NK-92 (cell line): ENCODE data around the gene MRPS18B.

Experiments used
- DNase-seq: peaks from one replicate; lab custom pipeline; 2025; ENCODE audit not compliant: unreplicated experiment; lab: John Stamatoyannopoulos, UW

Gene MRPS18B

GRCh38 chr6:30601815-30602641, 15.6 kb upstream of the MRPS18B start:
- no peak for DNase-seq

- DNase-seq, result no peak
Observed at GRCh38 chr6:30603961-30604360, 13.7 kb upstream of the MRPS18B start.

DNA sequence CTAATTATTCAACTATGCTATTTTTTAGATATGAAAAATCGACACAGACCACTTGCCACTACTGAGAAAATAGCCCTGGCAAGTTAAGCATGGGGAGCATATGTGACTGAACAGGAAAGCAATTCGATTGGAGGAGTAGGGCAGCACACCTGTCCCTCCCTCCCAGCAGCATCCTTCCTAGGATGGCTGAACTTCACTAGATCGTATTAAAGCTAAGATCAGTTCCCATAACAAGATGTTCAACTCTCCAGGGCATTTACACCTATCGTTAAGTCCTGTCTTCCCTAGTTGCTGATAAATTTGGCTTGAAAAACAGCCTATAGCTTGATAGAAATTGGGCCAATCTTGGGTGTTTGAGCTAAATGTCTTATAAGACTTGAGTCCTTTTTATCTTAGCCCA, 7.6 kb upstream of the MRPS18B start:
- no peak for DNase-seq

- no peak for DNase-seq
Observed at GRCh38 chr6:30611150-30611855, 6.3 kb upstream of the MRPS18B start.

DNA sequence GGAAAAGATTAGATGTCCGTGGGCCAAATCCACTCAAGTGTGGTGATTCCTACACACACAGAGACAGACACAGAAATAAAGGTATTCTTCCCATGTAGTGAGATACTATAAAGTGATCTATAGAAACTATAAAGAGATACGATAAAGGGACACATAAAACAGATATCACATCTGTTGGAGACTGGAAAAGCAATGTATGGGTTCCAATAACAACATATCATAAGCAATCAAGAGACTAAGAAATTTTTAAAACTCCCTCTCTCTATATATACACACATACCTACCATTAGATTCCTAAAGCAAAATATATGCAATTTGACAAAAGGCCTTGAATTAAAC, 5.8 kb upstream of the MRPS18B start:
- no peak for DNase-seq

DNA sequence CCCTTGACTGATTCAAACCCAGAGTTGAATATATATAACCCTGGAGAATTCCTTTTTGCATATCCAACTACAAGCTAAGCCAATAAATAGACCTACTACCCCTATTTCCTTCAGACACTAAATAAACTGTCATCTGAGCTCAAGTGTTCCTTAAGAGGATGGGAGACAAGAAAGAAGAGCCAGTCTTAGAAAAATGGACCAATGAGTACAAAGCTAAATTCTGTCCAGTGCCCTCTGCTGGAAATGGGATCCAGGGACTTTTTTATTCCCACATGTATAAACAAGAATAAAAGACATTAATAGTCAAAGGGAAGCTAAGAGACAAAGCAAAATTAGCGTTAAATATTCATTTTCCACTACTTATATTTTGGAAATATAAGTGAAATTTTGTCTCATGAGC, 5.4 kb upstream of the MRPS18B start:
- no peak for DNase-seq

- DNase-seq, result no peak
Observed at GRCh38 chr6:30612687-30613248, 4.9 kb upstream of the MRPS18B start.

DNA sequence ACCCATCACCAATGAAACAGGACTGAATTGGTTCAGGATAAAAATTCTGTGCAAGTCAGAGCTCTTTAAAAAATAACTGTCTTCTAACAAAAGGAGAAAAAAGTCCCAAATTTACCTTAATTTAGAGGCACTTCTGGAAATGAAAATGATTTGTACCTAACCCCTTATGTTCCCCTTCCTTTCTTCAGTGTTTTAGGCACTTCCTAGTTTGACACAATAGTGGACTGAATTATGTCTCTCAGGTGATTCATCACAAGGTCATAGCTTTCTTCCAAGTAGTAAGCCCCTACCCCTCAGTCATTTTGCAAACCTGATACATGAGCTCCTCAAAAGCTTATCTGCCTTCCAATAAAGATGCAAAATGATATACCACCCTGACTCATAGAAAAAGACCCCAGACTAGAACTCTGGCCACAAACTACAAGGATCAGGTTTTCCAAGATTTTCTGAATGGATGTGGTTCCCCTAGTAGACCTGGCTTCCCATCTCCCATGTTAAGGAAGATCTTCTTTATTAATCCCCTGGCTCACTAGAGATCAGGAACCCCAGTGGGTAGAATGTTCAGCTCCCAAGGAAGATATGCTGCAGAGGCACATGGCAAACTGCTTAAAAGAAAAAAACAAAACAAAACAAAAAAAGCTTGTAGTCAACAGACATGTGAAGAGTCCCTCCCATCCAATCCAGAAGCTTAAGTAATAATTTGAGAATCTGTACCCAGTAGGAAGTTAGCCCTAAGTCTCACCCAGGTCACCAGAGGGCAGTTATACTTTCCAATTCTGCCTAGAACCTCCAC, 4.2 kb upstream of the MRPS18B start:
- no peak for DNase-seq

- DNase-seq, result no peak
Observed at GRCh38 chr6:30614044-30614842, 3.4 kb upstream of the MRPS18B start.

GRCh38 chr6:30614843-30615218, 2.8 kb upstream of the MRPS18B start:
- peak; percentile 62 for DNase-seq

GRCh38 chr6:30615219-30615957, 2.3 kb upstream of the MRPS18B start:
- no peak for DNase-seq

GRCh38 chr6:30615958-30616810, 1.5 kb upstream of the MRPS18B start:
- no peak for DNase-seq

DNA sequence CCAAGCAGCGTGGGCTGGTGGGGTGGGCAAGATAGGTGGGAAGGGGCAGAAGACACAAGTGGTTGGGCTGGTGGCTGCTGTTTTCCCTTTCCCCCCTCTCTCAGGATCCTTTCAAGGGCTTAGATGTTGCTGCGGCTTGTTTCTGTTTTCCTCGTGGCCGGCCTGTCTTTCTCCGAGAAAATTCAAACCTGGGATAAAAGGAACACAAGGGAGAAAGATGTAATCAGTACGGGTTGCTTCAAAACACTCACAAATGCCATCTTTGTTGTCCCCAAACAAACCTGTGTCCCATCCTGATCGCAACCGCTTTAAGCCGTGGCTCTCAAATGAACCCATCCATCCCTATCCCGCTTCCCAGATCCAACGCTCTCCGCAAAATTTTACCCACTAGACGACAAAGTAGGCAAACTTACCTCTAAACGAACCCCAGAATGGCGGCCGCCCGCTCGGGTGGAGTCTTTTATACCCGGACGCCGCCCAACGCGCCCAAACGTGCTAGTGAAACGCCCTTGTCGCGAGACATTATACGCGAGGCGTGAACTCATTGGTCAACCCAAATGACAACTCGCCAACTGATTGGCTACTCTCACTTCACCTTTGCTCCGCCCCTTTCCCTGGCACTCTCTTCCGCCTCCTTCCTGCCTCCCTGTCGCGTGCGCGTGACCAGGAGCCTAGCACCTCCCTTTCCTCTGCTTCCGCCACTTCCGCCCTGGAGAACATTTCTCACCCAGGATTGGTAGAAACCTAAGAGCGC, 652 bp upstream of the MRPS18B start, which contains the start of gene PPP1R10:
Gene PPP1R10 (minus strand): TSS at position 433 of the 754 bp plus-strand sequence. CDS start 7,299 bp downstream, outside the sequence.
- peak; percentile 93 for DNase-seq

DNA sequence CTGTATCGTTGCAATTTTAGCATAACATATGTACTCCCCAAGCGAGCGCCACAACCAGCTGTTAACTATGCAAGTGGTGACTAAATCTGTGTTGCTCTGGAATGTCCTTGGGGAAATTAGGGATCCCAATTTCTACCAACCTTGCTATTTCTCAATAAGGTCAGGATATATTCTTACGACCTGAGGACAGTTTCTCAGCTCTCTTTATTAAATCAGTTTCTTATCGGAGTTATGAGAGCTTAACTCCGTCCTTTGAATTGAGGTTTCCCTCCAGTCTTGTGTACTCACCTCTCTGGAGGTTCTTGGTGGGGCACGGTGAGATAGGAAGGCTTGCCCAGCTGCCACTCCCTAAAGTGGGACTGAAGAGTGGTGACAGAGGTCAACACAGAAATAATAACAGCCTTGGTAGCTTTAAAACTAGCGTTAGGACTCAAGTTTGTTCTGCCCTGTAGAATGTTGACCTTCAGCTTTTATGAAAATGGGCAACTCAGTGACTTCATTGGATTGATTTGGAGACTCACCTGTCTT, 694 bp downstream of the MRPS18B start:
- no peak for DNase-seq

DNA sequence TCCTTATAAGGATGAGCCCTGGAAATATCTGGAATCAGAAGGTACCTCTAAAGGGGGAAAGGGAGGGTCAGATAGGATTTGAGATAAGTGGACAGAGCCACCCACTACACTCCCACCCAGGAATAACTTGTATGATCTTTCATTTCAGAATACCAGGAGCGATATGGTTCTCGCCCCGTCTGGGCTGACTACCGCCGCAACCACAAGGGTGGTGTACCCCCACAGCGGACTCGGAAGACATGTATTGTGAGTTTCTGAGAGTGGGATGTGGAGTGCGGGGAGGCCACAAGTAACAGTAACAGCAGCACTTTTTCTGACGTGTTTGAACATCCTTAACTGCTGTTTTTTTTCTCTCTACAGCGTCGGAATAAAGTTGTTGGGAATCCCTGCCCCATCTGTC, 1.9 kb downstream of the MRPS18B start:
- DNase-seq, result no peak

GRCh38 chr6:30625511-30625910, 7.9 kb downstream of the MRPS18B start:
- no peak for DNase-seq

- DNase-seq, result peak; percentile 43
Observed at GRCh38 chr6:30626484-30627366, 9.1 kb downstream of the MRPS18B start, which contains the start of gene ATAT1. Gene ATAT1, plus strand, starts transcription at chr6:30626874.
